ENCODE data around the gene MINDY4. TPM values are rescaled to one million over a fixed set of nuclear protein-coding genes. Genes with fewer than 3 reads are reported as not detected.

Gene MINDY4
- total and polyA plus RNA-seq, 10 of the 15 experiments (the other 5 are each of a cell fraction or from before 2014, with no cell fraction given), result 0.10 to 0.90 (median 0.40) TPM

DNA sequence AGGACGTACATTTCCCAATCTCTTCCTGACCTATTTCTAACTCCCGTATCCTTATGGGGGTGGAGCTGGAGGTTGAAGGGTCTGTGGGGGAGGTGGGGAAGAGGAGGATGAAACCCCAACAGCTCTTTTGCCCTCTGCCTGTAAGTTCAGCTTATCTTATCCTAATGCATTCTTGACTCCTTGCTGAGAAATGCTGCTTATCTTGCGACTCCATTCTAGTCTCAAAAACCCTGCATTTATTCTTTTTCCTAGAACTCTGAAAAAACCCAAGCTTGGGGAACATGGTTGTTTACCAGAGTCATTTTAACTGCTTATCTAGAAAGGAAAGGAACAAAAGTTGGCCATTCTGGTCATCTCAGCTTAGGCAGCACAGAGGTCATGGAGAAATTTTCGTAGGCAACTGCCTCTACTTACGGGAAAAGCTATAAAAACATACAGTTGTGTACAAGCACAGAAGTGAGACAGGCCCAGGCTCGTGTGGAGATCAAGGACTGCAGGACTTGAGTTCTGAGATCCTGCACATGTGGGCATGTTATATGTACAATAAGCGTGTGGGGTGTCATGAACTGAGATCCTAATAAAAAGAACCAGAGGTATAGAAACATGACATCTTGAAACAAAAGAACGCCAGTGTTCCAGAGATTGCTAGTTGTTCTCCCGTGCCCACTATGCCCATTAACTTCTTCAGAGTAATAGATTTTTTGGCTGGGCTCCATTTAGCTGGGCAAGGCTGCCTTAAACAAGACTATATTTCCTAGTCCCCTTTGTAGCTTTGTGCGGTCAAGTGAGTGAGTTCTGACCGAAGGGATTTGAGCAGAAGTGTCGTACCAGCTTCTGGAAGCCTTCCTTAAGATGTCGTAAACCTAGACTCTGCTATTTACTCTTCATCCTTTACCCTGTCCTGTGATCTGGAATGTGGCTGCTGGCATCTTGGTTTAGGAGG lies 9.7 kb upstream of the MINDY4 start:
- FAIRE-seq (no peak), DNase-seq (ENCODE audit: low read depth, low spot score) (no peak), ATAC-seq (no peak)
- Histone ChIP-seq H3K36me3 (ENCODE audit: control insufficient read depth in 2 of 2, insufficient read depth in 2 of 2, low read length in 1 of 2) (no peaks in the 10 kb centered on the region), H3K27me3 (replicated peaks in 1 of 2; ENCODE audit: control insufficient read depth in 2 of 2, insufficient read depth in 2 of 2, low read length in 1 of 2) (no peaks in the 10 kb centered on the region), H2AFZ (ENCODE audit: control insufficient read depth, low read depth, low read length) (no peak overlapping the region), H3K4me1 (ENCODE audit: control insufficient read depth, insufficient read depth, low read length) (peaks cover 12% of the 10 kb centered on the region), H3K9ac (ENCODE audit: control insufficient read depth, insufficient read depth, low read length) (no peak overlapping the region), H3K4me3 (no peak overlapping the region), H3K27ac (ENCODE audit: control insufficient read depth, insufficient read depth) (no peak overlapping the region), H4K20me1 (ENCODE audit: control insufficient read depth, insufficient read depth) (no peaks in the 10 kb centered on the region), H3K79me2 (ENCODE audit: control insufficient read depth, insufficient read depth, low read length) (no peaks in the 10 kb centered on the region), H3K9me3 (replicated peaks; ENCODE audit: control insufficient read depth, insufficient read depth, low read length) (no peaks in the 10 kb centered on the region; the same call in 2 of the 3 replicates), H3K4me2 (ENCODE audit: control insufficient read depth, insufficient read depth) (no peak overlapping the region)
- ChIA-PET SMC1A (ENCODE audit: uncharacterized antibody, unreplicated experiment) (no interaction called here), RAD21 (ENCODE audit: unreplicated experiment) (interaction anchor here (1.2 kb wide), 1 partner anchor 212 kb away, joined by 3 read pairs; no protein-coding TSS in a partner anchor), CTCF (interaction anchor here (1.3 kb wide), 1 partner anchor 21 kb away, joined by 3 read pairs; no protein-coding TSS in a partner anchor), POLR2A (interaction anchor here (0.6 to 1.0 kb wide), 2 partner anchors 17 to 1425 kb away, joined by 3 to 4 read pairs; no protein-coding TSS in a partner anchor)
- WGBS (ENCODE audit: insufficient coverage, insufficient replicate concordance, low lambda C conversion rate, missing lambda C conversion rate), result 78% methylated on average over 13 of the region's 13 CpGs
- in situ Hi-C loops (cut with MboI), result no loop called here
- TF ChIP-seq CBFB (IDR thresholded peaks at IDR 0.05; ENCODE audit: low read depth) (no peak), EZH2 (IDR thresholded peaks at IDR 0.05; ENCODE audit: borderline replicate concordance, control insufficient read depth, low read depth, low read length) (no peak)
- intact Hi-C loops (cut with micrococcal nuclease; ENCODE audit: unreplicated experiment), result no loop called here
- no TSS peak for BruUV-seq (replicated peaks)
